SH-SY5Y (cell line): ENCODE data around the gene ADCY3.

Experiments
- GATA2 ChIP-seq: IDR thresholded peaks from 2 replicates; pipeline ENCODE4 v1.6.1; 2011; ENCODE audit warnings: mild to moderate bottlenecking, low read depth, low read length
- GATA3 ChIP-seq: IDR thresholded peaks from 2 replicates; pipeline ENCODE4 v1.6.1; 2011; ENCODE audit warnings: low read depth, mild to moderate bottlenecking, low read length, moderate library complexity

DNA sequence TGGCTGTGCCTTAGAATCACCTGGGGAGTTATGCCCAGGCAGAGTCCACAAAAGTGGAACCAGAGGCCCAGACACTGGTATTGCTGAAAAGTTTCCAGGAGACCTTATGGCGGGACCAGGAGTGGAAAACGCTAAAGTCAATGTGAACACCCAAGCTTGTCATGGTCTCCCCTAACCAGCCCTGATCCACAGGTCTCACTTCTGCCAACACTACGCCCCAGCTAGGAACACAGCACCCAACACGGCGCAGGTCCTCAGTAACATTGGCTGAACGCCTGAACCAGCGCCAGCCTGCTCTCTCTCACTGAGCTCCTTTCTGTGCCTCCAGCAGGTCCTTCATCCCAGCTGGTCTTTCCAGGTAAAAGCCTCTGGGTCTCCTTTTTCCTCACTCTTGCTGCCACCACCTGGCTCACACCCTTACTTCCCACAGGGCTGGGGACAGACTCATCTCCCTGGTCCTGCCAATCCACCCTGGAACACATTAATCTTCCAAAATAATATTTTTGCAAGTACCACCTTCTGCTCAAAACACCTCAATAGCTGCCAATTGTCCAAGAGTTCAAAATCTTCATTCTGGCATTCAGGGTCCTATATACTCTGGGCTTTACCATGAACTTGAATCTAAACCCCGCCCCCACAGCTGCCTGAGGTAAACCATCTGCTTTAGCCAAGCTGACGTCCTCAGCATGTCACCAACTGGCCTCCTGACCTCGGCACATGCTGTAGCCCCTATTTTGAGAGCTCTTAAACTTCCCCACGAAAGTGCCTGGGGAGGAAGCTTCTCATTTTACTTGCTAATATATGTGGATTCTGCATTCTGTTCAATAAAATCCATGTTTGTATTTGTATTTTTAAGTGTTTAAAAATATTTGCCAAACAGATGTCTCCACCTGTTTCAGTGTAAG lies 34.6 kb downstream of the ADCY3 start:
- TF ChIP-seq GATA2 (no peak), GATA3 (no peak)
